Muscle of arm (tissue), 12 donors: ENCODE measurements around the gene PIGN. TPM values are rescaled to one million over a fixed set of nuclear protein-coding genes. Genes with fewer than 3 reads are reported as not detected.
"Not testable (repeated sequence)": the region's sequence is repeated elsewhere in the genome, so short reads cannot be mapped to it uniquely, and the experiment has no call there.

Source experiments
- DNase-seq: peaks from one replicate; pipeline ENCODE4 v3.0.0-alpha.2; 2013
- polyA plus RNA-seq, 12 donors: library from polyadenylated mRNA; unstranded; fragments of 120-200 nt; gene quantifications; one replicate each; pipeline ENCODE4 v1.2.1, GENCODE V29; 2013; ENCODE audit not compliant: insufficient read length in 12 of 12

Gene PIGN
- polyA plus RNA-seq, 12 donors = 15.3 to 27.8 (median 19.7) TPM; not detected in 1

DNA sequence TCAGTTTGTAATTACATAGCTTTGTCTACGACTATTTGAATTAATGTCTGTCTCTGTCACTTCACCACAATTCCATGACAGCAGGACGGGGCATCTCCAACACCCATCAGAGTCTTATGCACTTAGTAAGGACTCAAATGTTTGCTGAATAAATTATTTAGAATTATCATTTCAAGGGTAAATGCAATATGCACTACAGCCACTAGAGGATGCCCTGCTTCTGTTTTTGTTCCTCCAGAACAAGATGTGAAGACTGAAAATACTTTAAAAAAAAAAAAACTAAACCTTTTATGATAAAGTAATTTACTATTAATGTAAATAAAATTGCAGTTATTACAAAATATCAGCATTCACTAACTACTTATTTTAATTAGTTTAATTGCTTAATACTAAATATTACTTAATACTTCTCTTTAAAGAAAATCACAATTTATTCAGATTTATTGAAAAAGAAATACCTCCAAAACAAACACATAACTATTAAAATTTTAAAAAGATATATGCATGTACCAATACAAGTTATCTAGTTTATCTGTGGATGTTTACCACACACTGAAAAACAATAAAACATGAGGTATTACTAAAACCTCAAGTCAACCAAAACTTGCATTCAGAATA lies 3.2 kb downstream of the PIGN start:
- DNase-seq = peak; percentile 48

GRCh38 chr18:62182220-62182619 lies 4.6 kb downstream of the PIGN start:
- no peak for DNase-seq

DNA sequence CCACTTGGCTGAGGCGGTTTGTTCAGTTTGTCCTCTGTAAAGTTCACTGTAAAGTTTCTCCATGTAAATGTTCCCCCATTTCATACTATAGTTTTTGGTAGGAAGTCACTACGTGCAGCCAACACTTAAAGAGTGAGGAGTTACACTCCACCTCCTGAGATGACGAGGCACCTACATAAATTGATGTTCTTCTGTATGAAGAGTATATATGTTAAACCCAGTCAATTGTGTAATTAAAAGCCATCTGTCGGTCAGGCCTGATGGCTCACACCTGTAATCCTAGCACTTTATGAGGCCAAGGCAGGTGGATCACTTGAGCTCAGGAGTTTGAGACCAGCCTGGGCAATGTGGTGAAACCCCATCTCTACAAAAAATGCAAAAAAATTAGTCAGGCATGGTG lies 7.6 kb downstream of the PIGN start:
- no peak for DNase-seq

GRCh38 chr18:62177271-62177670 lies 9.6 kb downstream of the PIGN start:
- no peak for DNase-seq

DNA sequence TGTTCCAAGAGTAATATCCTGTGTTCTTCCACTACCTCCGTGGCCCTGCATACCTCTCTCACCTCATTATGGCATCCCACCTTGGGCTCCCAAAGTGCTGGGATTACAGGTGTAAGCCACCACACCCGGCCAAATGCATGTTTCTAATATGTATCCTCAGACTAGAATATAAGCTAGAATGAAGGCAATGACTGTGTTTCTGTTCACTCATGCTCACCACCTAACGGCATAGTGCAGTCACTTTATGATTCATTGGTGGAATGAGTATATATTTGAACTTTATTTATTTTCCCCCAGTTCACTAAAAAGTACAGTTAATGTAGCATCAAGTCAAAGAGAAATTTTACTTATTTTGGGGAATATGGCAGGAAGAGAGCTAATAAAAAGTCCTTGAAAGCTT lies 11.3 kb downstream of the PIGN start:
- no peak for DNase-seq

GRCh38 chr18:62172298-62172697 lies 14.6 kb downstream of the PIGN start:
- DNase-seq = no peak

DNA sequence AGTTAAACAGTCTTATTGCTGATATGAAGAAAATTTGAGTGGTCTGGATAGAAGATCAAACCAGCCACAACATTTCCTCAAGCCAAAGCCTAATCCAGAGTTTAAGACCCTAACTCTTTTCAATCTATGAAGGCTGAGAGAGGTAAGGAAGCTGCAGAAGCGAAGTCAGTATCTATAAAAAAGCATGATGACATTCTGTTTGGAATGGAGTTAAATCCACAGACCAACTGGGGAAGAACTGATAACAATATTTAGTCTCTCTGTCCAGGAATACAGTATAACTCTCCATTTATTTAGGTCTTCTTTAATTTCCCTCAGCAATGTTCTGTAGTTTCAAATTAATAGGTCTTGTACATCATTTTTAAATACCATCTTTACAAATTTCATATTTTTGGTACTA lies 16.0 kb downstream of the PIGN start:
- DNase-seq = no peak

DNA sequence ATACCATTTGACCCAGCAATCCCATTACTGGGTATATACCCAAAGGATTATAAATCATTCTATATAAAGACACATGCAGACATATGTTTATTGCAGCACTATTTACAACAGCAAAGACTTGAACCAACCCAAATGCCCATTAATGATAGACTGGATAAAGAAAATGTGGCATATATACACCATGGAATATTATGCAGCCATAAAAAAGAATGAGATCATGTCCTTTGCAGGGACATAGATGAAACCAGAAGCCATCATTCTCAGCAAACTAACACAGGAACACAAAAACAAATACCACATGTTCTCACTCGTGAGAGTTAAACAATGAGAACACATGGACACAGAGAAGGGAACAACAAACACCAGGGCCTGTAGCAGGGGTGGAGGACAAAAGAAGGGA lies 20.3 kb downstream of the PIGN start:
- not testable (repeated sequence) for DNase-seq

DNA sequence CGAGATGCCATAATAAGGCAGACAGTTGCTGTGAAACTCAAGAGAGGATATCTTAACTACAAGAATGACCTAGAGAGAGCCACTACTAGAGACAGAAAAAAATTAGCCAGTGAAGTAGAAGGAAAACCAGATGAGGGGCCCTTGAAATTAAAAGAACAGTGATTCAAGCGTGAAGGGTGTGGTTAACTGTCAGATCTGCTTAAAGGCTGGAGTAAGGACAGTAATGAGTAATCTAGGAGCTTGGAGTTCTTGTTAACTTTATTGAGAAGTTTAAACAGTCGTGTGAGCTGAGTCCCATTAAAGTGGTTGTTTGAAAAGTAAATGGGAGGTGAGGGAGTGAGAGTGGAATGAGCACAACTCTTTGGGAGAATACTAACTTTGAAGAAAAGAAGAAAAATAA lies 21.3 kb downstream of the PIGN start:
- DNase-seq = no peak

DNA sequence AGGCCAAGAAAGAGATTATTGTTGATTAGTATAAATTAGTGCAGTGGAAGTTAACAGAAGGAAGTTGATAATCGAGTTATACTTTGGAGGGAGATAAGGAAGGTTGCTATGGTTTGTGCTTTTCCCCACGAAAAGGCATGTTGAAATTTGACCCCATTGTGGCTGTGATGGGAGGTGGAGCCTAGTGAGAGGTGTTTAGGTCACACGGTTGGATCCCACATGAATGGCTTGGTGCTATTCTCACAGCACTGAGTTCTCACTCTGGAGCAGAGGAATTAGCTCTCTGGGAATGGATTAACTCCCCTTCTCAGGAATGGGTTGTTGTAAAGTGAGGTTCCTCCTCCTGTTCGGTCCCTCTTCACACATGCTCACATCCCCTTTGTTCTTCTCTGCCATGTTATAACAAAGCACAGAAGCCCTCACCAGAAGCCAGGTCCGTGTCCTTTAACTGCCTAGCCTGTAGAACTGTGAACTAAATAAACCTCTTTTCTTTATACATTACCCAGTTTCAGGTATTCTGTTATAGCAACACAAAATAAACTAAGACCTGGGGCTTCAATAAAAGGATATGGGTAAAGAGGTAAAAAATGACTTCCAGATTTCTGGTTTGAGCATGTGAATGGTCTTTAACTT lies 21.9 kb downstream of the PIGN start:
- no peak for DNase-seq

- no peak for DNase-seq
Observed at GRCh38 chr18:62164310-62164709, 22.5 kb downstream of the PIGN start.

DNA sequence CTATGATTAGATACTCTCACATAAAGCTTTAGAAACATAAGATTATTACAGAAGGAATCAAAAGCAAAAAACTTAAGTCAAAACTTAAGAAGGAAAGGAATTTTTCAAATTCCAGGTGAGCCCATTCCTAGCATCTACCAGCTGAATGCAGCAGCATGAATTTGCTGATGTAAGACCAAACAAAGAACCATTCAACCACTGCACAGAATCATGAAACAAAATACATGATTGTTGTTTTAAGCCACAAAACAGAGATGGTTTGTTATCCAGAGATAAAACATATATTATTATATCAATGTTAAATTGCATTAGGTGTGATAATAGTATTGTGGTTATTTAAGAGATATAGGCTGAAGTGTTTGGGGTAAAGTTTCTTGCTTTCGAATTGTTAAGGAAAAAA lies 29.0 kb downstream of the PIGN start:
- no peak for DNase-seq

DNA sequence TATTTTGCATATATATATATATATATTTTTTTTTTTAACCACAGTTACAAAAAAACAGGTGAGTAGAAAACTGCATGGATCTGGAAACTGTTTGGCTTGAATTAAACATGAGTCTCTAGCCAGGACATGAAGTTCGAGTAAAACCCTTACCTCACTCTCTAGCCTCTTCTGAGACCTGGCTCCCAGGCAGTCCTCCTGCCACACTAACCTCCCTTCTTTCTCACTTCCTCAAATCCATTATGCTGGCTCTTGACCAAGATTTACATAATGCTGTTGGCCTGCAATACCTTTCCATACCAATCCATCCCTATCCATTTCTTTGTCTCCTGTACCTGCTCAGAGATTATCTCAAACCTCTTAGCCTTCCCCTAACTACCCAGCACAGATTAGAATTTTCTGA lies 34.0 kb downstream of the PIGN start:
- DNase-seq = no peak

- no peak for DNase-seq
Observed at GRCh38 chr18:62151068-62151771, 35.6 kb downstream of the PIGN start.

- DNase-seq = no peak
Observed at GRCh38 chr18:62144338-62144737, 42.5 kb downstream of the PIGN start.

DNA sequence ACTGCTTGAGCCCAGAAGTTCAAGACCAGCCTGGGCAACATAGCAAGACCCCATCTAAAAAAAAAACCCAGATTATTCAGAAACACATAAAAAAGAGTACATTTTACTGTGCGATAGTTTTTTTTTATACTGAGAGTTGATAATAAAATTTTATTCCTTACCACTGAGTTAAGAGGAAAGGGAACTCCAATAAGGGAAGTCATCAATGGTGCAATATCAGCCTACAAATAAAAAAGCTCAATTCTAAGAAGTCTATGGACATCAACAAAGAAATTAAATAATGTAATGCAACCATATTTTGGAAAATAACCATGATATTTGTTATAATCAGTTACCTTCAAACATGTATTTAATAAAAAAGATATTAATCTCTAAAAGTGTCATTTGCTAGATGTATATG lies 46.6 kb downstream of the PIGN start:
- DNase-seq = no peak

DNA sequence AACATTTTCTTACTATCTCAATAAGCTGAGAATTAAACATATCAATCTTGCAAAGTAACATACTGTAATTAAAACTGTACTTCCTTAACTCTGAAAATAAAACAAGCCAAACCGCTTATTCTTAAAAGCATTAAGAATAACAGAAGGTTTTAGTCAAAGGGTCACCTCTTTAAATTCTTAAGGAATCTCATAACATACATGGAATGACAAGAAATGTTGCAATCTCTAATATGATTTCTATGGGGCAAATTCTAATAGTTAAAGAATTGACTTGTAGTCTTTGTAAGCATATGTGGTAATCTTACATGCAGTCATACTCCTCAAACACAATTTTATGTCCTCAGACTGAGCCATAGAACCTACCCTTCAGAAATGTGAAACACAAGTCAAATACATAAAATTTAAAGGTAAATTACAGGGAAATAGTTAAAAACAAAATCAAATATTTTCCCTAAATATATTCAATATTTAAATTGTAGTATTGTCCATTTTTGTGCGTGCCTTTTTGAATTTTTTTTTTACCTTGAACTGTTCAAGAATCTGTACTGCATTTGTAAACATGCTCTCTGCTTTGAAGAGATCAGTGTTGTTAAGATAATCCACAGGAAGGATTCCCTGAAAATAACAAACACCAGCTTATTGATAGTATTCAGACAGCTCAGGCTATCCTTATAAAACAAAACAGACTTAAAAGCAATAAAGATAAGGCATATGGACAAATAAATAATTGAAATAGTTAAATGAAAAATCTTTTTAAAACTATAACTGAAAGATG lies 48.2 kb downstream of the PIGN start:
- no peak for DNase-seq

DNA sequence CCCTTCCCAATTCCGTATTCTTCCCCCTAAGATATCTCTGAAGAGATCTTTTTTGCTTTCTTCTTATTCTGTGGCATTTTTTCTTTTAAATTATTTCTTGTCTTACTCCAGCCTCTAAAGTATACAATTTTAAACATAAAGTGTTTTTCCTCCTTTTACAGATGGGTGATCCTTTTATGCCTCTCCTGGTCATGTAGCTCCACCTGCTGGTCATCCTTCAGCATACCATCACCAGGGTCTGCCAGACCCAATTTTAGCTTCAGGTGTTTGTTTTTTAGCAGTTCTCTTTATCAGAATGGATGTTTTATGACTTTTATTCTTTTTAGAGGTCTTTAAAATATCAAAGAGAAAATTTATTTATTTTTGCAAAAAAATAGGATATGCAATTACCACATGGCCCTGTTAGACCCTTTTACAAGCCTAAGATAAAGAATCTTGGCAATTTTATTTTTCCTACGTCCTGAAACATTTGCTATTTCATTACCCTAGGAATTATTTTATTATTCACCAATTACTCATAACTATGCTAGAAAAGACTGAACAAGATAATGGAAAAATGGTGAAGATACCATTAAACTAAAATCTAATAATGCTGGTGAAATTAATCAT lies 55.5 kb downstream of the PIGN start:
- DNase-seq = peak; percentile 70

DNA sequence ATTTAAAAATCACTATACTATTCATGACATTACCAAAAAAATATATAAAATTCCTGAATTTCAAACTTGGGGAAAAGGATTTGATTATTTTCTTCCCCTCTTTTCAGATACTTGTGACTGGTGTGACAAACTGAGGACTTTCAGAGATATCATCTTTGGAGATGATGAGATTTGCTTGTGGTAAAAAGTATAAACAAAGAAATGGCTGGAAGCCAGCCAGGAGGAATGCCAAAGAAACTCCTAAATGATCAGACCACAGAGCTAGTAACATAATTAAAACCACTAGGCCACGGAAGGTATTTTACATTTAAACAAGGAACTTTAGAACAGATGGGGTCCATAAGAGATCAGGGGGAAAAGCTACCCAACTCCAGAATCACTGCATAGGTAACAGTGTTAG lies 58.7 kb downstream of the PIGN start:
- DNase-seq = no peak

DNA sequence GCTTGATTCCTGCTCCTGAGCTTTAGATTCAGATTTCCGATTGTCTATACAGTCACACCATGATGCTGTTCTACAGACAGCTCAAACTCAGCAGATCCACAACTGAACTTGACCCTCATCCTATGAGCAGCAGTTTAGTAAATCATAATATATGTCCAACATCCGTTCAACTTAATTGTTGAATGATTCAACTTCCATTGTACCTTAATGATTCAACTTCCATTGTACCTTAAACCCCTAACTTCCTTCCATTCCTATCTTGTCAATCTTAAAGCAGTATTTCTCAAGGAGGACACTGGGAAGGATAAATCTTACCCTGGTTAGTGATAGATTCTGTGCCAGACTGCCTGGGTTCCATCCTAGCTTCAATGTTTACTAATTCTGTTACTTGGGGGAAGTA lies 60.1 kb downstream of the PIGN start:
- no peak for DNase-seq

DNA sequence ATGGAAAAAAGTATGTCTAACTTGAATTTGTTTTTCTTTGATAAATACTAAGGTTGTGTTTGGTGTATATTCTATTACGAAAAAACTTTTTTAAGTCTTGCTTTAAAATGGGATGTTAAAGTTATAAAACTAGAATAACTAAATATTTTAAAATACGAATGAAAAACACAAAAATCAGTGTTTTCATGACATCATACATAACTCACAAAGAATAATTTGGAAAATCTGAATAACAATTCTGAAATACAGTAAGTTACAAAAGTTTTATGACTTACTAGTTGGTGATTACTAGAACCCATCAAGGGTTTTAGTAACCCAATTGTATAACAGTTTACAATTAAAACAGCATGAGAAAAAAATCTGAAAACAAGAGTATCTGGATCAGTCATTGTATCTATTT lies 61.2 kb downstream of the PIGN start:
- DNase-seq = no peak

DNA sequence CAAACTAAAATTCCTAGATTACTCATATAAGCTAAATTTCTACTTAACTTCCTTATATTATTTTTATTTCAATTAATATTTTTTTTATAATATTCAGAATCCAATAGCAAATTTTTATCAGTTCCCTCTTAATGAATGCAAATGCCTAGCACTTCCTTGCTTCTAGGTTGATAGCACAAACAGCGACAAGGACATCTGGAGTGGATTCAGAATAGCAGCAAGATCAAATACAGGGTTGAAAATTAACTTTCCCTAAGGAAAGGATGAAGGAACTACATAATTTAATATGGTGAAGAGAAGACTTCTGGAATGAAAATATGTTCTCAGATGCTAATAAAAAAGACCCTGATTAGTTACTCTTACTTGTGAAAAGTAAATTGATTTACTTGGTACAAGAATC lies 64.5 kb downstream of the PIGN start:
- no peak for DNase-seq
